Progenitor cell of endocrine pancreas (in vitro differentiated cells): Measurements from ENCODE around the gene SCRT2. TPM values are rescaled to one million over a fixed set of nuclear protein-coding genes. Genes with fewer than 3 reads are reported as not detected.

ENCODE experiments used
- DNase-seq: peaks from one replicate; pipeline ENCODE4 v3.0.0; 2021; ENCODE audit warnings: low spot score; ENCODE audit not compliant: unreplicated experiment
- H3K27ac Mint-ChIP-seq: 2 replicates; pipeline ENCODE4 v1.8.0; 2021; ENCODE audit warnings: mild to moderate bottlenecking, moderate library complexity, mixed read lengths
- H3K27me3 Mint-ChIP-seq: 2 replicates; pipeline ENCODE4 v1.8.0; 2021; ENCODE audit warnings: mixed read lengths
- H3K36me3 Mint-ChIP-seq: 2 replicates; pipeline ENCODE4 v1.8.0; 2022; ENCODE audit warnings: mixed read lengths; ENCODE audit not compliant: insufficient read depth
- H3K4me1 Mint-ChIP-seq: 2 replicates; pipeline ENCODE4 v1.8.0; 2021; ENCODE audit warnings: low read depth, mixed read lengths
- H3K4me3 Mint-ChIP-seq: 2 replicates; pipeline ENCODE4 v1.8.0; 2021; ENCODE audit warnings: low read depth, mild to moderate bottlenecking, moderate library complexity, mixed read lengths
- H3K9me3 Mint-ChIP-seq: 2 replicates; pipeline ENCODE4 v1.8.0; 2021; ENCODE audit warnings: low read depth, mixed read lengths
- CTCF ChIP-seq: fragments of 200-600 bp; sonication (generic); IDR thresholded peaks from one replicate; pipeline ENCODE4 v1.5.0; 2021; ENCODE audit warnings: antibody characterized with exemption, mild to moderate bottlenecking; ENCODE audit not compliant: unreplicated experiment
- total RNA-seq: library from RNA; stranded (reverse); gene quantifications from 2 replicates; pipeline ENCODE4 v1.2.1, GENCODE V29; 2021

Gene SCRT2
- total RNA-seq, 1 donor from 2014 or later = not detected

DNA sequence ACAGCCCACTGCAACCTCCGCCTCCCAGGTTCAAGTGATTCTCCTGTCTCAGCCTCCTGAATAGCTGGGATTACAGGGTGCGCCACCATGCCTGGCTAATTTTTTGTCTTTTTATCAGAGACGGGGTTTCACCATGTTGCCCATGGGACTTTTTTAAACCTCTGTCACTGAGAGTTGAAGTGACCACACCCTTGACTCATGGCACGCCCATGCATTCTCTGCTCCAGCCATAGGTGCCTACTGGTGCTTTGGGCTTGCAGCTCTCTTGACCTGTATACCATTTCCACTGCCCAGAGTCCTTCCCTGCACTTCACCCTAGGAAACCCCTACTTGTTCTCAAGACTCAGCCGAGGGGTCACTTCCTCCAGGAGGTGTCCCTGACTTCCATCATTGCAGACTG is 2.4 kb upstream of the SCRT2 start:
- Mint-ChIP-seq H3K4me1 (peaks cover 5% of the 10 kb centered on the region), H3K27me3 (peaks cover 72% of the 10 kb centered on the region), H3K27ac (no peak overlapping the region), H3K36me3 (no peaks in the 10 kb centered on the region), H3K4me3 (no peak overlapping the region), H3K9me3 (no peaks in the 10 kb centered on the region)
- TF ChIP-seq CTCF = no peak
- DNase-seq = no peak

DNA sequence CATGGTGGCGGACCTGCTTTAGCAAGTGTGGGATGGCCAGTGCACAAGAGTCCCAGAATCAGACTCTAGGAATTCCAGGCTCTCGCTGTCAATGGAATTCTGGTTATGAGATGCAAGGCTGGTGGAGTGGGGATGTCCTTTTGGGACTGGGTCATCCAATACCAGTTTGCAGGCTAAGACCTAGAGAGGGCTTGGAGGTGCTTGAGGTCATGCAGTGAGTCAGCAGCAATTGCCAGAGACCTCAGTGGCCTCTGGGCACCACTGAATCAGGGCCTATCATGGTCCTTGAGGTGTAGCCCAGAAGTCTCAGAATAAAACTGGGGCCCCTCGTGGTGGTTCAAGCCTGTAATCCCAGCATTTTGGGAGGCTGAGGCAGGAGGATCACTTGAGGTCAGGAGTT is 1.4 kb upstream of the SCRT2 start:
- no peak for DNase-seq
- no peak for TF ChIP-seq CTCF
- H3K4me3 Mint-ChIP-seq = no peak overlapping the region
- H3K36me3 Mint-ChIP-seq = no peaks in the 10 kb centered on the region
- no peaks in the 10 kb centered on the region for H3K9me3 Mint-ChIP-seq
- peaks cover 81% of the 10 kb centered on the region for H3K27me3 Mint-ChIP-seq
- no peak overlapping the region for H3K27ac Mint-ChIP-seq
- peaks cover 5% of the 10 kb centered on the region for H3K4me1 Mint-ChIP-seq

- peaks cover 81% of the 10 kb centered on the region for H3K27me3 Mint-ChIP-seq
- no peak overlapping the region for H3K27ac Mint-ChIP-seq
- no peaks in the 10 kb centered on the region for H3K9me3 Mint-ChIP-seq
- peaks cover 5% of the 10 kb centered on the region for H3K4me1 Mint-ChIP-seq
- no peak overlapping the region for H3K4me3 Mint-ChIP-seq
- no peaks in the 10 kb centered on the region for H3K36me3 Mint-ChIP-seq
- no peak for DNase-seq
- TF ChIP-seq CTCF = no peak
Observed at GRCh38 chr20:676315-676937, 824 bp upstream of the SCRT2 start.

GRCh38 chr20:675033-675452 is 559 bp downstream of the SCRT2 start:
- Mint-ChIP-seq H3K36me3 (no peaks in the 10 kb centered on the region), H3K9me3 (no peaks in the 10 kb centered on the region), H3K27me3 (peaks cover 79% of the 10 kb centered on the region), H3K4me3 (no peak overlapping the region), H3K27ac (no peak overlapping the region), H3K4me1 (peaks cover 5% of the 10 kb centered on the region)
- no peak for TF ChIP-seq CTCF
- no peak for DNase-seq

DNA sequence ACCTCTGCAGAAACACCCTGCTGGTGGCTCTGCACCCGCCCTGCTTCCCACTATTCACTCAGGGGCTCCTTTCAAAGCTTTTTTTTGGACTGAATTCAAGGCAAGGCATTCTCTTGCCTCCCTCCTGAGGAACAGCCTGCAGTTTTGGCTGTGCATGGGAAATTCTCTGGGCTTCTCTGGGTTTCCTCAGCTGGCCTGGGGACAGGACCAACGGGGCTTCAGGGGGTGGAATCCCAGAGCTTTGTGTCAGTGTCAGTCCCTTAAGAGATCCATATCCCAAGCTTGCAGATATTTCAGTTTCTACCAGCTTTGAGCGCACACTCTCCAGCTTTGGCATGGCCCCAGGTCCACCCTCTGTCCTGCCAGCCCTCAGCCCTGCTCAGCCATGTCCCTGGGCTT is 2.0 kb downstream of the SCRT2 start:
- Mint-ChIP-seq H3K9me3 (no peaks in the 10 kb centered on the region), H3K27ac (no peak overlapping the region), H3K4me1 (peaks cover 5% of the 10 kb centered on the region), H3K4me3 (no peak overlapping the region), H3K27me3 (peaks cover 67% of the 10 kb centered on the region), H3K36me3 (no peaks in the 10 kb centered on the region)
- DNase-seq = no peak
- no peak for TF ChIP-seq CTCF
